NAMALWA (cell line): ENCODE measurements around the gene ZNF326.
"Not testable (repeated sequence)": the region's sequence is repeated elsewhere in the genome, so short reads cannot be mapped to it uniquely, and the experiment has no call there.

Experiments
- DNase-seq: peaks from one replicate; pipeline ENCODE4 v3.0.0-alpha.2; 2015; ENCODE audit warnings: low spot score

Gene ZNF326

GRCh38 chr1:89998306-89998705 lies 3.4 kb downstream of the ZNF326 start:
- DNase-seq: no peak

GRCh38 chr1:89999208-89999607 lies 4.3 kb downstream of the ZNF326 start:
- no peak for DNase-seq

GRCh38 chr1:89999628-90000027 lies 4.7 kb downstream of the ZNF326 start:
- DNase-seq: no peak

- peak; percentile 48 for DNase-seq
These were observed 6.2 kb downstream of the ZNF326 start for GRCh38 chr1:90000934-90001676.

GRCh38 chr1:90007979-90008404 lies 13.1 kb downstream of the ZNF326 start:
- no peak for DNase-seq

GRCh38 chr1:90012300-90012699 lies 17.4 kb downstream of the ZNF326 start:
- no peak for DNase-seq

- no peak for DNase-seq
These were observed 28.8 kb downstream of the ZNF326 start for GRCh38 chr1:90023691-90024090.

- DNase-seq: no peak
These were observed 32.4 kb downstream of the ZNF326 start for GRCh38 chr1:90027281-90027680.

GRCh38 chr1:90039652-90040051 lies 44.7 kb downstream of the ZNF326 start:
- DNase-seq: no peak

GRCh38 chr1:90043586-90043985 lies 48.7 kb downstream of the ZNF326 start:
- DNase-seq: no peak

GRCh38 chr1:90044346-90044745 lies 49.4 kb downstream of the ZNF326 start:
- DNase-seq: no peak

GRCh38 chr1:90045853-90046563 lies 51.1 kb downstream of the ZNF326 start:
- peak; percentile 59 for DNase-seq

GRCh38 chr1:90046635-90047034 lies 51.7 kb downstream of the ZNF326 start:
- DNase-seq: peak; percentile 14

GRCh38 chr1:90048043-90048442 lies 53.1 kb downstream of the ZNF326 start:
- no peak for DNase-seq

- DNase-seq: not testable (repeated sequence)
These were observed 68.1 kb downstream of the ZNF326 start for GRCh38 chr1:90062700-90063643.

- DNase-seq: not testable (repeated sequence)
These were observed 69.2 kb downstream of the ZNF326 start for GRCh38 chr1:90064109-90064508.

- DNase-seq: no peak
These were observed 72.5 kb downstream of the ZNF326 start for GRCh38 chr1:90067194-90067931.

GRCh38 chr1:90068611-90069280 lies 73.8 kb downstream of the ZNF326 start:
- DNase-seq: no peak

- DNase-seq: peak; percentile 6
These were observed 79.2 kb downstream of the ZNF326 start for GRCh38 chr1:90074137-90074536.

- no peak for DNase-seq
These were observed 79.7 kb downstream of the ZNF326 start for GRCh38 chr1:90074566-90074965.

GRCh38 chr1:90074970-90075391 lies 80.1 kb downstream of the ZNF326 start:
- DNase-seq: no peak
